Measurements from ENCODE around the gene RASA2. TPM values are rescaled to one million over a fixed set of nuclear protein-coding genes. Genes with fewer than 3 reads are reported as not detected.

Gene RASA2
- total and polyA plus RNA-seq, 2 of the 8 experiments (the other 6 are each of a cell fraction or from before 2014, with no cell fraction given), result 3.5 to 15.9 TPM

DNA sequence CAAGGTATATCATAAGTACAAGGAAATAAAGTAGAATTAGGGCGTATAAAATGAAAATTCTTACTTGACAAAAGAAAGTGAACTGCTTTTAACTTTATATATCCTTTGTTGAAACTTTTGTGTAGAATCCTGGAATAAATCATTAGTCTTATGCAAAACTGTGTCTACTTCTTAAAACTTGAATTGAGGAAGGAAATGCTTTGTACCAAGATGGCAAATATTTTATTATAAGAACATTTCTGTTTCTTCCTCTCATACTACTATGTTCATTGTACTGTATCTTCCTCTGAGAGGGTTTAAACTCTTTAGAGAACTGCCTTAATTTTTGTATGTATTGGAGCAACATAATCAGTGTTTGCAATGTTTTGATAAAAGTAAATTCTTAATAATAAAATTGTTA, 42.0 kb downstream of the RASA2 start (continued):
- no peak for TF ChIP-seq GABPA (IDR thresholded peaks at IDR 0.05; ENCODE audit: borderline replicate concordance, insufficient read depth, low read length)
- no peak for TF ChIP-seq TEAD4 (IDR thresholded peaks at IDR 0.05; ENCODE audit: low read depth, low read length)
- TF ChIP-seq CBX8 (IDR thresholded peaks at IDR 0.05; ENCODE audit: borderline replicate concordance, low read depth, low read length), result no peak
- TF ChIP-seq CHD2 (IDR thresholded peaks at IDR 0.05; ENCODE audit: low read length), result no peak

Data from H1 (cell line).